Pulmonary artery endothelial cell (primary cell): Measurements from ENCODE around the gene ADAMTS2. TPM values are rescaled to one million over a fixed set of nuclear protein-coding genes. Genes with fewer than 3 reads are reported as not detected.

Experiments used
- DNase-seq: peaks from one replicate; pipeline ENCODE4 v3.0.0-alpha.2; 2011; ENCODE audit warnings: low read depth, low spot score
- total RNA-seq: library from RNA; depleted of rRNA; stranded (reverse); fragments of >200 nt; gene quantifications from 2 replicates; pipeline ENCODE4 v1.2.3, GENCODE V29; 2014

Gene ADAMTS2
- total RNA-seq, 1 donor from 2014 or later: not detected

DNA sequence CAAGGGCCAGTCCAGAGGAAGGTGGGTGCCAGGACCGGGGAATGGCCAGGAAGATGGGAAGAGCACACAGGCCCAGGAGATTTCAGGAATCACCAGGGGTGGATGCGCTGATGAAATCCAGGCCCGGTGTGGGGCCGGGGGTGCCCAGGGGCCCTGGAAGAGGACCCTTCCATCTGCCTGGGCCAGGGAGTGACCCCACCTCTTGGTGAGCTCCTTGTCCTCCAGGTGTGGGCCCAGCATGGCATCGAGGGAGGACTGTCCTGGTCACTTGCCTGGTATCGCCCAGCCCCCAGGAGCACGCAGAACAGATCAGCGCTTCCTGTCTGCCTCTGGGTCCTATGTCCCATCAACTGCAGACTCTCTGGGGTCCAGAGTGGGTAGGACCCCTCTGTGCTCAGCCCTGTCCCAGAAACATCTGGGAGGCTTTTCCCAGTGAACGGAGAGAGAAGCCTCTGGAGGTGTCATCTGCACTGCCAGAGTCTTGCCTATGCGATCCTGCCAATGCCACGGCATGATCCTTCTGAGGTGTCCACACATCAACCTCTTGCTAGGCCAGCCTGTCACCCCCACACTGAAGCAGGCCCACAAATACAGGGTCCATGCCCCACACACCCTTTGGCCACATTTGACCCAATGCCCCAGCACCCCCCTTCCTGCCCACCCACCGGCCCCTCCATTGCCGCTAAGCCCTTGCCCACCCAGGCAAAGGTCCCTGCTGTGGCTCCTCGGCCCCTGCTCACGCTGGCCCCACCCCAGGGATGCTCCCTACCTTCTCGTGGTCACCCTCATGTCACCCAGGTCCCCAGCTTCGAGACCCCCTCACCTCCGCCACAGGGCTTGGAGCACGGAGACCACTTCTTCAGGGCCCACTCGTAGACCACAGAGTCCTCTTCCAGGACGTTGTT is 217.9 kb downstream of the ADAMTS2 start:
- no peak for DNase-seq

GRCh38 chr5:179126506-179126991 is 218.7 kb downstream of the ADAMTS2 start:
- DNase-seq: no peak

GRCh38 chr5:179125789-179126505 is 219.3 kb downstream of the ADAMTS2 start:
- DNase-seq: no peak

GRCh38 chr5:179124853-179125788 is 220.1 kb downstream of the ADAMTS2 start:
- DNase-seq: no peak

DNA sequence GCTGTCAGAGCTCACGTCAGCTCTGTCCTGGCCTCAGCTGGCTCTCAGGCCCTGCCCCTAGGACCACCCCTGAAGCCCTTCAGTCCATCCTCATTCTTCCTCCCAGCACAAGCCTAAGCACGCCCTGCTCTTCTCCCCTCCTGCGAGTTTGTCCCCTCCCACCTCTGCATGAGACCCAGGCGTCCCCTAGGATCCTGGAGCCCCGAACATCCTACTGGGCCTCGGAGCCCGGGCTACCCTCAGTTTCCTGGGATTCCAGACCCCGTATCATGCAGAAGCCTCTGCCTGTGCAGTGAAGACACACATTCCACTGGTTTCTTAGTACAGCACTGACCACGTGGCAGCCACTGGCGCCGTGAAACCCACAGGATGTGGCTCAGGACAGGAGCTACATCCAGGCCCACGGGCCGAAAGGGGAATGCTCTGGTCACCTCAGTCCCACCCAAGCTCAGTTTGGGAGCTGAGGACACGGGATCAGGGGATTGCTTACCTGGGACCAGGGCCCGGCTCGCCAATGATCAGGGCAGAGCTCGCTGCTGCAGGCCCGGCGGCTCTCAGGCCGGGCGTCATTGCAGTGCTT is 220.9 kb downstream of the ADAMTS2 start:
- DNase-seq: no peak

DNA sequence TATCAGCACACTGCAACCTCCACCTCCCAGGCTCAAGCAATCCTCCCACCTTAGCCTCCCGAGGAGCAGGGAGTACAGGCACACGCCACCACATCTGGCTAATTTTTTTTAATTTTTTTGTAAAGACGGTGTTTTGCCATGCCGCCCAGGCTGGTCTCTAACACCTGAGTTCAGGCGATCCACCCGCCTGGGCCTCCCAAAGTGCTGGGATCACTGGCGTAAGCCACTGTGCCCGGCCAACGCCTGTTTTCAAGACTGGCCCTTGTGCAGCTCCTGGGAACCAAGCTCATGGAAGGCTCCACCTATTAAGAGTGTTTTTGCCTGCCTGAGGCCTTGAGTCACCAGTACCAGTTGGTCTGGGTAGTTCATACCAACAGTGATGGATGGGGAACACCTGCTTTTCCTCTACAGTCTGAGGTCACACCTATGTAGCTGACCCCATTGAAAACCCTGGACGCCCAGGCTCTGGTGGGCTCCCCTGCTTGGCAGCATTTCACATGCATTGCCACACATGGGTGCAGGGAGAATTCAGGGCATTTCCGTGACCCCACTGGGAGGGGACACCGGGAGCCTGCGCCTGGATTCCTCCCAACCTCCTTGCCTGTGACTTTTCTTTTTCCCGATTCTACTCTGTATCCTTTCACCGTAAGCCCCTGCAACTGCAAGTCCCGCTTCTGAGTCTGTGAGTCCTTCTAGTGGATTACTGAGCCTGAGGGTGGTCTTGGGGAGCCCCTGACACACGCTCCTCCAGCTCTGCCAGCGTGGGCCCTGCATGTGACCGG is 221.6 kb downstream of the ADAMTS2 start:
- no peak for DNase-seq

DNA sequence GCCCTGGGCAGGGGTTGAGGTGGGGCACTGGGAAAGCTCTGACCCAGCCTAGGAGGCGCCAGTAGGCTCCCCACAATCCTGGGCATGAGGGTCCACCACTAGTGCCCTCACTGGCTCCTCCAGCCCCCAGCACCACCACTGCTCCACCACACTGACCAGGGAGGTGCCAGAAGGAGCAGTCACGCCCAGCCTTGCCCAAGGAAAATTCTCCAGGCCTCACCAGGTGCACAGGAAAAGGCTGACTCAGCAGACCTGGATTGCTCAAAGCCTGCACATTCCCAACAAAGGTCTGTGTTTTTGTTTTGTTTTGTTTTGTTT is 222.2 kb downstream of the ADAMTS2 start:
- no peak for DNase-seq

GRCh38 chr5:179122411-179123108 is 222.7 kb downstream of the ADAMTS2 start:
- DNase-seq: no peak

- DNase-seq: no peak
Observed at GRCh38 chr5:179121667-179122111, 223.6 kb downstream of the ADAMTS2 start.

- DNase-seq: no peak
Observed at GRCh38 chr5:179120951-179121666, 224.2 kb downstream of the ADAMTS2 start.

DNA sequence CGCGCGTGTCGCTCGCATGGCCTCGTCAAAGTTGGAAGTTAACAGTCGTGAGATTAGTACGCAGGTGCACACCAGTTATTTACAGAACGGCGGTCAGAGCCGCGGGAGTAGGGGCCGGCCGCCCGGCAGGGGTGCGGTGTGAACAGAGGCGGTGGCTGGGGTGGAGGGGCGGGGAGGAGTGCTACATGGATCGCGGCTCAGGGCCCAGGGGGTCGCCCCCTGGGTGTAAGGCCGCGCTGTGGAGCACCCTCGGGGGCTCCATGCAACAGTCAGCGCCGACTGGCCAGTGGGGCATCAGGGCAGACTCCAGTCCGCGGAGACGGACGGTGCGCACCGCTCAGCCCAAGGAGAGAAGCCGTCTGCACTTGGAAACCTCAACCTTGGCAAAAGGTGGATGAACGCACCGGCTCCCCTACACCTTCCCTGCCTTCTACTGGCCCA is 224.8 kb downstream of the ADAMTS2 start:
- no peak for DNase-seq

GRCh38 chr5:179119415-179120170 is 225.7 kb downstream of the ADAMTS2 start:
- no peak for DNase-seq

GRCh38 chr5:179118756-179119414 is 226.4 kb downstream of the ADAMTS2 start:
- DNase-seq: no peak

- no peak for DNase-seq
Observed at GRCh38 chr5:179118338-179118737, 226.9 kb downstream of the ADAMTS2 start.

DNA sequence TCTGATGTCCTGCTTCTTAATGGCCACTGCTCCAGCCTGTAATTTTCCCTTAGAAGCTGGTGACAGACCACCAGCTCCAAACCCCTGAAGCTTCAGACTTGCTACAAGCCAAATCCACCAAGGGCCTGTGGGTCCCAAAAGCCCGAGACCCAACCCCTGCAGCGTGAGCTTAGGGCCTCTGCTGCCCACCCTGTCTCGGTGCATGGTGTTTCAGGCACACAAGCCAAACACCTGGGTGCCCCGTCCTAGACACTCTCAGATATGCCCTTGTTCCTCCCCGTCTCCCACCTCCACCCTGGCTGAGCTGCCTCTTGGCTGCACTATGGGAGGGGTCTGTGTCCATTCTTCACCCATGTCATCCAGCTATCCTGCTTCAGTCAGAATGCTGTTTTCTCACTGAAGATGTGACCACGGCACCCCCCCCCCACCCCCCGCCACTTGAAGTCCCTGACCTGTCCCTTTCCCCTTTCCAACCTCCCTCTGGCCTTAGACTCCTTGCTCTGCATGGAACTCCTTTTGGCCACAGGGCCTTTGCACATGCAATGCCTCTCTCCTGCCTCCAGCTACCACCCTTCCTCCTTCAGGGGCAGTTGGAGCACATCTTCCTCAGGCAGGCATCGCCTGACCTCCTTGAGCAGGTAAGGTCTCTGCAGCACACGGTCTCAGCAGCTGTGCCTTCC is 229.3 kb downstream of the ADAMTS2 start:
- DNase-seq: no peak

DNA sequence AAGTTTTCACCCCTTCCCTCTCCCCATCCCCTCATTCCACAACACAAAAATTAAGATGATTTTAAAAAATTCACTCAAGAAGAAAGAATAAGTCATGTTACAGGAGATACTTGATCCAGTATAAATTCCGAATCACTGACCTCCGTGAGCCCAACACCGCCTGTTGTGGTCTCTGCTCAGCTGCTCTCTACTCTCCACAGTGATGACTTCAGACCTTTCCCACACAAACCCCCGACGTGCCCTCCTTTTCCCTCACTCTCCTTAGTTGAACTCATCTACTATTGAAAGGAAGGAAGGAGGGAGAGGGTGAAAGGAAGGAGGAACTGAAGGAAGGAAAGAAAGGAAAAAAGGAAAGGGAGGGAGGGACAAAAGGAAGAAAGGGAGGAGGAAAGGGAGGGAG is 230.0 kb downstream of the ADAMTS2 start:
- DNase-seq: no peak

GRCh38 chr5:179114756-179115155 is 230.5 kb downstream of the ADAMTS2 start:
- no peak for DNase-seq
